Endometrium (tissue), 2 donors: ENCODE measurements around the gene GNAS-AS1.

Experiments
- FAIRE-seq: peaks from 2 replicates; lab custom pipeline; 2012; peaks lifted over from hg19 to GRCh38; lab: Jason Lieb, UNC
- donor health status: control.
- donor health status: control.

Gene GNAS-AS1

DNA sequence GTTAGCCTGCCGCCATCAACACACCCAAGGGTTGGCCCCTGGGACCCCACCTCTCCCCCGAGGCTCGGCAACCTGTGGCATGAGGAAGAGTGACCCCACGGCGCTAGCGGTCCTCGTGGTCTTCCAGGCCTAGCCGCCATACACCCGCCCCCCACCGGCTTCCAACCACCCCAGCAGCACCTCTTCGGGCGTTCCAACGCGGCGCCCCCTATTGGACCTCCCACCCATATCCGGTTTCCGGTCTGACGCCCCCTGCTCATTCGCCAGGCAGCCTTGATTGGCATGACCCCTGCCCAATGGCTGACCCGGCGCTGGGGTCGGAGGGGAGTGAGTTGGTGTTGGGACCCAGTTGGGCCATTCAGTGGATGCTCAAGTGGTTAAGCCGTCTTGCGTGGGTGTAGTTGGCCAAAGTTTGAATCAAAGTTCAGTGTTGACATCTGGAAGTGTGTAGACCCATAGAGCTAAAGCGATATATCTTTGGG, at the start of gene GNAS-AS1:
Gene GNAS-AS1, minus strand, starts transcription at position 210 of the 482 bp plus-strand sequence.
- FAIRE-seq: no peak

GRCh38 chr20:58900397-58900796, 49.7 kb upstream of the GNAS-AS1 start:
- no peak for FAIRE-seq

DNA sequence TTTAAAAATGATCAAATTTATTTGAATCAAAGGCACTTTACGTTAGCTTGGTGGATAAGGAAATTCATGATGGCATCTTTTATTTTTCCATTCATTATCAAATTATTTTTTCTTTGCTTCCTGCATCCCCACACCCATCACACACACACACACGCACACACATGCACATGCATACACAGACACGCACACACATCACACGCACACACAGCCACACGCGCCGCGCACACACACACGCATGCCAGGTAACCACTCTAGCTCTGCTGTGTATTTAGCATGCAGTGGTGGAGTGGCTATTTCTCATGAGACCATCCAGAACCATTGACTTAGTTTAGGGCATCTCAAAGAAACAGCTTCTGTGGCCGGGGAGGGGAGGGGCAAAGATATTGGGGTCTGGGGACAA, 48.8 kb upstream of the GNAS-AS1 start:
- no peak for FAIRE-seq

DNA sequence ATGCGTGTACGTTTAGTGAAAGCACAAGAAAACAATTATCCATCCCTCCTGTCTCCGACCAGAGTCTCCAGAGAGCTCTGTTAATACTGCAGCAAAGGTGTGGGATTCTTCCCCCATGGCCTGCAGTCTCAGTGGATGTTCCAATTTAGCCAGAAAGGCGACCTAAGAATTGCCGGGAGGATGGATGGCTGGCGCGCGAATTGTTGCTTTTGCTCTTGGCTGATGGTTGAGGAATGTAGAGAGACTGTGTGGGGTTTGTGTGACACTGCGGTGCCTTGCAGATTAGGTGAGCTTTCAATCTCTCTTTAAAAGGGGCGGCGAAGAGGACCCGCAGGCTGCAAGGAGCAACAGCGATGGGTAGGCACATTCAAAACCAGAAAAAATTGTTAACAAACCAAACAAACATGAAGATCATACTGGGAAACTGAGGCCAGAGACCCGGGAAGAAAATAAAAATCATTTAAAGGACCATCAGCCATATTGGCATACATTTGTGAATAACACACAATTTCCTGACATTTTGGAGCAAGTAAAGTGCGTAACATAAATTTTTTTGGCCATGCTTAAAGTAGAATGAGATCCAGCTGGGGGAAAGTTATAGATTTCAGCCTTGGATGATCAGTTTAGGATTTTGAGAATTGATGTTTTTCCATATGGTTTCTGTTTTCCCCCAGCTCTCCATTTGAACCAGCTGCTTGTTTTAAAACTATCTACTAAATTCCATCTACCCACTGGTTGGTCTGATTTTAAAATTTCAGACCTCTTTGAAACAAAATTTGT, 48.1 kb upstream of the GNAS-AS1 start:
- no peak for FAIRE-seq

GRCh38 chr20:58897488-58897887, 46.8 kb upstream of the GNAS-AS1 start:
- FAIRE-seq: no peak

DNA sequence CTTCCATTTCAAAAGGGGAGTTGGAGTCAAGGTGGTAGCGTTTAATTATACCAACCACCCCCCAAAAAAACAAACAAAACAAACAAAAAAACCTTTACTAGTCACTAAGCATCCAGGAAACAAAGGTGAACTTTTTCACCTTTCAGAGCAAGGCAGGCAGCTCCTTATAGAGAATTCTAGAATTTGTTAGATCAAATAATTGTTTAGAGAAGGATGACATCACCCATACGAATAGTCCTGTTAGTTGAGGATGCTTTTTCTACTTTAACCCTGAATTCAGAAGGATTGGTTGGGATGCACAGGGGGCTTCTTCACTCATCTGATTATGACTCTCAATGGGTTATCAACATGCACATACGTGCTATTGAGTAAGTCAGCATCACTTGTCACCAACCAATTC, 46.1 kb upstream of the GNAS-AS1 start:
- no peak for FAIRE-seq

GRCh38 chr20:58895448-58896180, 44.9 kb upstream of the GNAS-AS1 start:
- FAIRE-seq: no peak

- FAIRE-seq: no peak
These were observed 44.1 kb upstream of the GNAS-AS1 start for GRCh38 chr20:58894652-58895447.

GRCh38 chr20:58893355-58894120, 42.8 kb upstream of the GNAS-AS1 start:
- FAIRE-seq: no peak

DNA sequence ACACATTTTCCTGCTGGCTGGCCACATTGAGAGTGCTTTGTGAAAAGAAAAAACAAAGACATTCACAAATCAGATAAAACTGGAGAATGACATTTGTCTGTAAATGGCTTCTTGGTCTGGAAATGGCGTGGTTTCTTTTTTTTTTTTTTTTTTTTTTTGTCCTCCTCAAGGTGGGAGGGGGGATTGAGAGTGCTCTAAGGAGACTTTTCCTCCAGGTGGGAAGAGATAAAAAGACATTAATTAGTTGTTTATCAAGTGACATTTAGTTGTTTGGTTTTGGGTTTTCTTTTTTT, 42.2 kb upstream of the GNAS-AS1 start:
- no peak for FAIRE-seq

- FAIRE-seq: no peak
These were observed 41.6 kb upstream of the GNAS-AS1 start for GRCh38 chr20:58892141-58892931.

- no peak for FAIRE-seq
These were observed 41.0 kb upstream of the GNAS-AS1 start for GRCh38 chr20:58891718-58892140.

DNA sequence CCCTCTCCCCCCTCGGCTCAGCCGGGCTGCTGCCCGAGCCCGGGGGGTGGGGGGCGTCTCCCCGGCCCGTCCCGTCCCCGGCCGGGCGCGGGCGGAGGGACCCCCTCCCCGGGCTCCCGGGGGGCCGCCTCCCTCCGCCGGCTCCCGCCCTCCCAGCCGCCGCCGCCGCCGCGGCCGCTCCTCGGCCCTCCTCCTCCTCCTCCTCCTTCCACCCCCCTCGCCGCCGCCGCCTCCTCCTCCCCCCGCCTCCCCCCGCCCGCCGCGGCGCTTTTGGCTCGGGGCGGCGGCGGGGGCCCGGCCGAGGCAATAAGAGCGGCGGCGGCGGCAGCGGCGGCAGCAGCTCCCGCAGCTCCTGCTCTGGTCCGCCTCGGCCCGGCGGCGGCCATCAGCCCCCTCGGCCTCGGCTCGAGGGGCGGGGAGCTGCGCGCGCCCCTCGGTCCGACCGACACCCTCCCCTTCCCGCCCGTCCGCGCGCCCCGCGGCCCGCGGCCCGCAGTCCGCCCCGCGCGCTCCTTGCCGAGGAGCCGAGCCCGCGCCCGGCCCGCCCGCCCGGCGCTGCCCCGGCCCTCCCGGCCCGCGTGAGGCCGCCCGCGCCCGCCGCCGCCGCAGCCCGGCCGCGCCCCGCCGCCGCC, 40.5 kb upstream of the GNAS-AS1 start:
- FAIRE-seq: no peak

- FAIRE-seq: no peak
These were observed 39.9 kb upstream of the GNAS-AS1 start for GRCh38 chr20:58890518-58891085.

- no peak for FAIRE-seq
These were observed 39.3 kb upstream of the GNAS-AS1 start for GRCh38 chr20:58889798-58890517.

- no peak for FAIRE-seq
These were observed 38.6 kb upstream of the GNAS-AS1 start for GRCh38 chr20:58889334-58889760.

DNA sequence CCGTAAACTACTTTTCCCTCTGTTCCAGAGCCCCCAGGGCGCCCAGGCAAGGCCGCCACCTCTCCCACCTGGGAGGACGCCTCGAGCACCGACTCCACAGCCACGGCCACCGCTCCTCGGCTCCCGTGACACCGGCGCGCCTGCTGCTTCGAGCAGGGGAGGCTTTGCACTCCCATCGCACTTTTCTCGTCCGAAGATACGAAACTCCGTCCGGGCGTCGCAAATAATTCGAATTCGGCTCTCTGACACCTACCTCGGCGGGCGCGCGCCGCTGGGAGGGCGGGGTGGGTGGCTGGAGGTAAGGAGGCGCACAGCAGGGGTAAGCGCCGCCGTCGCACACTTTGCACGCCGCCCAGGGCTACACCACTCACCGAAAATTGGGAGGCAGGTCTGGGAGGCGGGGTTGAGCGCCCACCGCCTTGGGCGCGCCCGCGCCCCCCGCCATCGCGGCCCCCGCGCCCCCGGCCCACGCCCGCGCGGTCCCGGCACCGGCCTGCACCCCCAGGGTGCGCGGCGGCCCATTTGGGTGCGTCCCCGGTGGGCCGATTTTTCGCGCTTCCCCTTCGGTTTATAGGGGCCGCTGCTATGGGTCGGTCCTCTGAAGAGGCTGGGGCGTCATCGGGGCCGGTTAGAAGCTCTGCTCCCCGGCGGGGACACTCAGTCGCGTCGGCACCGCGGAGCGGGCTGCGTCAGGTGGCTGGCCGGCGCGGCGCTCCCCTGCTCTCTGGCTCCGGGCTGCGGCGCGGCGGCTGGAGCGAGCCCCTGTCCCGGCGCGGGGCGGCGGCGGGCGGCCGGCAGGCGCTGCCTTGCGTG, 38.0 kb upstream of the GNAS-AS1 start:
- no peak for FAIRE-seq

DNA sequence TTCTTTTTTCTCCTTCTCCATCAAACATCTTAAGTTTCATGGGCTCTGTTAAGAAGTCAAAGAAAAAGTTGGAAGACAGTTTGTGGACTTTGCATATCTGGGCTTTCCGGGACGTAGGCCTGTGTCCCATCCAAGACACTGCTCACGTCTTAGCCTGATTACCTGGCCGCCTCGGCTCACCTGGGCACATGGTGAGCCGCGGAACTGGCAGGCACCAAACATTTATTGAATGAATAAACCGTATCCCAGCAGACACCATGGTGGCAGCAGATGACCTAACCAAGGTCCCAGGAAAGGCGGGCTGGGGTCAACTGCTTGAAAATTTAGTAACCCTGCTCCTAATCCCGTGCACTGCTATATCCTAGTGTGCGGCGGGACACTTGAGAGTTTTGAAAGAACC, 37.4 kb upstream of the GNAS-AS1 start:
- no peak for FAIRE-seq

DNA sequence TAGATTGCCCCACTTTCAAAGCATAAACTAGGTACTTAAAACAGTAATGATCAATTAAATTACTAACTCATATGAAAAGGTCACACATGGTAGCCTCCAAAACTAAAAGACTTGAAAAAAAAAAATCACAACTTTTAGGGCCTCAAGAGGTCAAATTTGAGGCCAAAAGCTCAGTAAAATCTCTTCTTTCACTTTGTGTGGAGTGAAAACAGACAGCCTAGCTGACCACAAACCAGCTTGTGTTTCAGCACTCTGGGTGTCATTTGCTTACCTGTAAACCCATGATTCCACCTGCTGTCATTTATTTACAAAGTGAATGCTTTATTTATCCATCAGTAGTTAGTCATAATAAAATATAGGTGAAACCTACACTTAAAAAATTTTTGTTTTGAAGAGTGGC, 35.8 kb upstream of the GNAS-AS1 start:
- no peak for FAIRE-seq
